ENCODE data around the gene MACROD2. TPM values are rescaled to one million over a fixed set of nuclear protein-coding genes. Genes with fewer than 3 reads are reported as not detected.

Gene MACROD2
- total and polyA plus RNA-seq, 2 experiments from 2014 or later: 2.8 to 4.3 TPM

DNA sequence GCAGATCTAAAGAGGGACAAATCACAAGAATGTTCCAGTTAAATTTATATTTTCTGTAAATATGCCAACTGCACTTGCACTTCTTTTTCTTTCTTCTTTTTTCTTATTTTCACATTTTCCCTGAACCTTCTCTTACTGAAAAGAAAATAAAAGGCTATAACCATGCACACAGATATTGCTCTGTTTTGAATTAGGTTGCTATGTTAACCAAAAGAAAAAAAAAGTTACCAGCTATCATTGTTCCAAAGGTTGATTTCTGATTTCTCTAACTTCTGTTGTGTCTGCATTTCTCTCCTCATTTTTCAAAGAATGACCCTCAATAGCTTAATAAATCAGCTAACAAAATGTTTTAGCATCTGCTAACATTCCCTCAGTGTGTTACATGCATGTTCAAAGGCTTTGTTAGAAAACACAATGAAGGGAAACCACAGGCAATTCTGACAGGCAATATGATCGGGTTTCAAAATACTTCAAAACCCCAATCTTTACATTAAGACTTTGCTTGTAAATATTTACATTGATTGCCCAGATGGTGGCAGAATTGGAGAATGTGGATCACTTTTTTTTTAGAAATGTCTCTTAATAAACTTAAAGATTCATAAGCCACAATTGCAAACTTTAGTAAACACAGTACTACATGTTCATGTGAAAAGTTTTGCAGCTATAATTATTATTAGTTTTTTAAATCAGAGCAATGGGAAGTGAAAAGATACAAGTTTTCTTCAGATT, 1270.4 kb downstream of the MACROD2 start:
- no peaks in the 10 kb centered on the region; the same call in 2 of the 3 replicates for H3K36me3 Mint-ChIP-seq (ENCODE audit: low read depth)
- H3K4me2 ChIP-seq: no peak overlapping the region
- ATAC-seq (no peak), DNase-seq (ENCODE audit: low spot score) (no peak)
- H3K27me3 ChIP-seq (ENCODE audit: insufficient read depth): no peaks in the 10 kb centered on the region
- no peaks in the 10 kb centered on the region for H3K36me3 ChIP-seq (ENCODE audit: insufficient read depth)
- TF ChIP-seq EZH2 (IDR thresholded peaks at IDR 0.05; ENCODE audit: low read depth, unreplicated experiment): no peak
- TF ChIP-seq, protein P1, sequence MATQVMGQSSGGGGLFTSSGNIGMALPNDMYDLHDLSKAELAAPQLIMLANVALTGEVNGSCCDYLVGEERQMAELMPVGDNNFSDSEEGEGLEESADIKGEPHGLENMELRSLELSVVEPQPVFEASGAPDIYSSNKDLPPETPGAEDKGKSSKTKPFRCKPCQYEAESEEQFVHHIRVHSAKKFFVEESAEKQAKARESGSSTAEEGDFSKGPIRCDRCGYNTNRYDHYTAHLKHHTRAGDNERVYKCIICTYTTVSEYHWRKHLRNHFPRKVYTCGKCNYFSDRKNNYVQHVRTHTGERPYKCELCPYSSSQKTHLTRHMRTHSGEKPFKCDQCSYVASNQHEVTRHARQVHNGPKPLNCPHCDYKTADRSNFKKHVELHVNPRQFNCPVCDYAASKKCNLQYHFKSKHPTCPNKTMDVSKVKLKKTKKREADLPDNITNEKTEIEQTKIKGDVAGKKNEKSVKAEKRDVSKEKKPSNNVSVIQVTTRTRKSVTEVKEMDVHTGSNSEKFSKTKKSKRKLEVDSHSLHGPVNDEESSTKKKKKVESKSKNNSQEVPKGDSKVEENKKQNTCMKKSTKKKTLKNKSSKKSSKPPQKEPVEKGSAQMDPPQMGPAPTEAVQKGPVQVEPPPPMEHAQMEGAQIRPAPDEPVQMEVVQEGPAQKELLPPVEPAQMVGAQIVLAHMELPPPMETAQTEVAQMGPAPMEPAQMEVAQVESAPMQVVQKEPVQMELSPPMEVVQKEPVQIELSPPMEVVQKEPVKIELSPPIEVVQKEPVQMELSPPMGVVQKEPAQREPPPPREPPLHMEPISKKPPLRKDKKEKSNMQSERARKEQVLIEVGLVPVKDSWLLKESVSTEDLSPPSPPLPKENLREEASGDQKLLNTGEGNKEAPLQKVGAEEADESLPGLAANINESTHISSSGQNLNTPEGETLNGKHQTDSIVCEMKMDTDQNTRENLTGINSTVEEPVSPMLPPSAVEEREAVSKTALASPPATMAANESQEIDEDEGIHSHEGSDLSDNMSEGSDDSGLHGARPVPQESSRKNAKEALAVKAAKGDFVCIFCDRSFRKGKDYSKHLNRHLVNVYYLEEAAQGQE (IDR thresholded peaks at IDR 0.05; ENCODE audit: unreplicated experiment): no peak
- TF ChIP-seq POLR2AphosphoS5 (IDR thresholded peaks at IDR 0.05; ENCODE audit: low read depth): no peak
- no peak for TF ChIP-seq CREB1 (CRISPR knock-in tag; IDR thresholded peaks at IDR 0.05; ENCODE audit: low read depth)
- TF ChIP-seq ZNF114 (CRISPR knock-in tag; IDR thresholded peaks at IDR 0.05): no peak
- TF ChIP-seq ZNF462 (CRISPR knock-in tag; IDR thresholded peaks at IDR 0.05): no peak
- TF ChIP-seq NANOG (IDR thresholded peaks at IDR 0.05; ENCODE audit: borderline replicate concordance): no peak
- TF ChIP-seq EZH2phosphoT487 (IDR thresholded peaks at IDR 0.05; ENCODE audit: unreplicated experiment): no peak
- TF ChIP-seq STAT1 (IDR thresholded peaks at IDR 0.05; ENCODE audit: unreplicated experiment): no peak
- TF ChIP-seq, protein P2, sequence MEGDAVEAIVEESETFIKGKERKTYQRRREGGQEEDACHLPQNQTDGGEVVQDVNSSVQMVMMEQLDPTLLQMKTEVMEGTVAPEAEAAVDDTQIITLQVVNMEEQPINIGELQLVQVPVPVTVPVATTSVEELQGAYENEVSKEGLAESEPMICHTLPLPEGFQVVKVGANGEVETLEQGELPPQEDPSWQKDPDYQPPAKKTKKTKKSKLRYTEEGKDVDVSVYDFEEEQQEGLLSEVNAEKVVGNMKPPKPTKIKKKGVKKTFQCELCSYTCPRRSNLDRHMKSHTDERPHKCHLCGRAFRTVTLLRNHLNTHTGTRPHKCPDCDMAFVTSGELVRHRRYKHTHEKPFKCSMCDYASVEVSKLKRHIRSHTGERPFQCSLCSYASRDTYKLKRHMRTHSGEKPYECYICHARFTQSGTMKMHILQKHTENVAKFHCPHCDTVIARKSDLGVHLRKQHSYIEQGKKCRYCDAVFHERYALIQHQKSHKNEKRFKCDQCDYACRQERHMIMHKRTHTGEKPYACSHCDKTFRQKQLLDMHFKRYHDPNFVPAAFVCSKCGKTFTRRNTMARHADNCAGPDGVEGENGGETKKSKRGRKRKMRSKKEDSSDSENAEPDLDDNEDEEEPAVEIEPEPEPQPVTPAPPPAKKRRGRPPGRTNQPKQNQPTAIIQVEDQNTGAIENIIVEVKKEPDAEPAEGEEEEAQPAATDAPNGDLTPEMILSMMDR (conservative IDR thresholded peaks at IDR 0.05; ENCODE audit: low read depth in 2 of 2): no peak
- TF ChIP-seq ZNF331 (CRISPR knock-in tag; IDR thresholded peaks at IDR 0.05; ENCODE audit: low read depth): no peak
- no peak for TF ChIP-seq JUNB (IDR thresholded peaks at IDR 0.05; ENCODE audit: unreplicated experiment)
- H3F3A ChIP-seq (replicated peaks; ENCODE audit: low read depth): no peaks in the 10 kb centered on the region
- H3K27ac ChIP-seq (ENCODE audit: low read depth): no peak overlapping the region
- H2AFZ ChIP-seq: no peak overlapping the region; the same call in 1 of the 2 replicates
- peaks cover 5% of the 10 kb centered on the region; the same call in 2 of the 3 replicates for H3K9me3 Mint-ChIP-seq
- no peaks in the 10 kb centered on the region for H3K27me3 Mint-ChIP-seq (ENCODE audit: insufficient read depth, low read depth, poor library complexity)
- no peak overlapping the region for H3K4me3 ChIP-seq
- H3K4me1 Mint-ChIP-seq: no peaks in the 10 kb centered on the region; the same call in 2 of the 3 replicates
- no peaks in the 10 kb centered on the region for H3K4me1 ChIP-seq (ENCODE audit: insufficient read depth)
- H3K9me2 ChIP-seq (ENCODE audit: insufficient read depth): peaks cover 10% of the 10 kb centered on the region; the same call in 1 of the 2 replicates
- H3K27ac Mint-ChIP-seq: no peak overlapping the region
- H3K4me3 Mint-ChIP-seq: no peak overlapping the region
- H3K79me2 ChIP-seq (replicated peaks; ENCODE audit: insufficient read depth): no peaks in the 10 kb centered on the region
- no peaks in the 10 kb centered on the region for H4K20me1 ChIP-seq (replicated peaks; ENCODE audit: insufficient read depth)

All from GM23338 (cell line).